HG03558 (cell line): ENCODE results near the gene CDH9.

Source experiments
- ATAC-seq: cut with Tn5 transposase; IDR thresholded peaks from one replicate; pipeline ENCODE4 v1.9.1; 2021; ENCODE audit warnings: moderate number of reproducible peaks; ENCODE audit not compliant: unreplicated experiment; ENCODE audit errors: extremely low read depth

CDH9 gene

GRCh38 chr5:26847041-26847736 is 191.2 kb downstream of the CDH9 start:
- no peak for ATAC-seq

- ATAC-seq, result no peak
Measured at GRCh38 chr5:26843677-26844076, 194.7 kb downstream of the CDH9 start.

GRCh38 chr5:26833596-26833995 is 204.8 kb downstream of the CDH9 start:
- no peak for ATAC-seq
